ENCODE data around the gene MTUS2.

The MTUS2 gene

GRCh38 chr13:29546662-29547061 lies 726.5 kb downstream of the MTUS2 start:
- no peak for DNase-seq (ENCODE audit: low read depth, low spot score)

DNA sequence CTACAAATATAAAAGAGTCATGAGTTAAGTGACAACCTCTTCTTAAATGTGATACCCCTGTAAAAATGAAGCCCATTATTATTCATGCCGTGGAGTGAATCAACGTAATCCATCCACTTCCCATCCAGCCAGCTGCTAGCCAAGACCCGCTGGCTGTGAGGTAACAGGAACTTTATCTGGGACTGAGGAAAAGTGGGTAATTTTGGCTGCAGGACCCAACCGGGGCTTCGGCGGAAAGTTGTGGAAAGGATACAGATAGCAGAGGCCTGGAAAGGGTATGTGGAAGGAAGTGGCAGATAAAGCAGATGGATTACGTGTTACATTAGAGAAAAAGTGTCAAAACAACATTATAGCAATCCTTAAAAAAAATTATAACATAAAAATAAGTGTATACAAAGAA lies 727.0 kb downstream of the MTUS2 start:
- DNase-seq (ENCODE audit: low read depth, low spot score), result no peak

DNA sequence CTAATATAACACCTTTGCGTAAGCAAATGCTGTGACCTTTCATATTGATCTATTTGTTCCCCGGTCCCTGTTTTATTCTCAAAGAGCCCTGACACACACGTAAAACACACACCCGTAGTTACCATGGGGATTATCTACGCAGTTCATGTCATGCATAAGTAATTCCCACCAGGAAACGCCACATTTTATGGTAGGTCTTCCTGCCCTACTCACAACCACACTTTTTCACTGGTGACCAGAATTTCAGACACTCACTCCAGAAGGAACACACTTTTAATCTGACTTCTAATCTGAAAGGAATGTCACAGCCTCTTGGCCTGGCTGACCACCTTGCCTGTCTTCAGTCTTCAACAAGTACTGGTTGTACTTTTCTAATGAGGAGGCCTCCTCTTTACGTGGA lies 728.6 kb downstream of the MTUS2 start:
- no peak for DNase-seq (ENCODE audit: low read depth, low spot score)

- DNase-seq (ENCODE audit: low read depth, low spot score), result no peak
Measured at GRCh38 chr13:29550430-29550988, 730.4 kb downstream of the MTUS2 start.

- DNase-seq (ENCODE audit: low read depth, low spot score), result no peak
Measured at GRCh38 chr13:29551214-29551613, 731.1 kb downstream of the MTUS2 start.

Data from brain pericyte (primary cell).